Stimulated activated CD8-positive, alpha-beta memory T cell treated with anti-CD3 and anti-CD28 coated beads, Interleukin-7, amount 100 ng/mL, for 4 hours (primary cell): ENCODE measurements around the gene COLEC12.

Experiments
- DNase-seq, 2 donors: peaks; one replicate each; pipeline ENCODE4 v3.0.0-alpha.2; 2020; ENCODE audit warnings: low read depth in 2 of 2

The COLEC12 gene

DNA sequence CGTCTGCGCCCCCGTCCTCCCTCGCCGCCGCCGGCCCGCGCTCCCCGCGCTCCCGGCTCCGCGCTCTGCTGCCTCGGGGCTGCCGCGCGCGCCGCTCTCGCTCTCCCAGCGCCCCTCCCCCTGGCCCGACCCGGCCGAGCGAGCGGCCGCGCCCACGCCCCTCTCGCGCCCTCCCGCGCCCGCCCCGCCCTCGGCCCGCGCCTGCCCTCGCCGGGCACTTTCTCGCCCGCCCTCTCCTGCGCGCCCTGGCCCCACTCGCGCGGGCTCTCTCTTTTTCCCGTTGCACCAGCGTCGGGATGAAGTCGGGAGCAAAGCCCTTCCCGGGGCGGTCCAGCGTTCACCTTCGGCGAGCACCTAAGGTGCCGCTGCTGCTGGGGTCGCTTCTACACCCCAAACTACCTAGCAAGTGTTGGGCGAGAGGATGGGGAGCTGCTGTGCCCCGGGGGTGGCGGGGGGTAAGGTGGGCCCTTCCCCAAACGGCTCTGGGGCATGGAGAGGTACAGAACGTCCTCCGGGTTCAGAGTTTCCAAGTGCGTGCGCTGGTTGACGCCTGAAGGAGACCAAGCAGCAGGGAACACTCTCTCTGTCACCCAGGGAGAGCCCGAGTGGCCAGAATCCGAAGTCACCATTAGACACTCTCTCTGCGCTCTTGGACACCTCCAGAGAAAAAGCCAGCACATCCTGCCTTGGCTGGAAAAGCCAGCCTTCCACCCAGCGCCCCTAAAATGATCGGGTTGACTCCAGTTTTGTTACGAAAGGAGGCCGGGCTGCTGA lies at the start of gene COLEC12:
Gene COLEC12 (minus strand): TSS at position 70 of the 774 bp plus-strand sequence. CDS start 187 bp downstream, outside the sequence.
- DNase-seq, result no peak

DNA sequence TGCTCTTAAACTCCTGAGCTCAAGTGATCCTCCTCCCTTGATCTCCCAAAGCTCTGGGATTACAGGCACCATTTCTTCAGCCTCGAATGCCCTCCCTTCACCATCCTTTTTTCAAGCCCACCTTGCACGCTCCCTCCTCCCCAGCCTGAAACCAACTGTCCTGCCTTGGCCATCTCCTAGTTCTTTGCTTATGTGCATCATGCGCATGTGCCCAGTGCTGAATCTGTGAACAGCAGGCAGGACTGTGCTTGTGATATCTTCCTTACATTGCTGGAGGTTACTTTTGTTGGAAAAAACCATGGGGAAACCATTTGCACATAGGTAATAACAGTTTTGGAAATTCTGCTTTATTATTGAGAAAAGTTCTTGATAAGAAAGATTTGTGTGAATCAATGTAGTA lies 49.5 kb upstream of the COLEC12 start:
- no peak for DNase-seq

DNA sequence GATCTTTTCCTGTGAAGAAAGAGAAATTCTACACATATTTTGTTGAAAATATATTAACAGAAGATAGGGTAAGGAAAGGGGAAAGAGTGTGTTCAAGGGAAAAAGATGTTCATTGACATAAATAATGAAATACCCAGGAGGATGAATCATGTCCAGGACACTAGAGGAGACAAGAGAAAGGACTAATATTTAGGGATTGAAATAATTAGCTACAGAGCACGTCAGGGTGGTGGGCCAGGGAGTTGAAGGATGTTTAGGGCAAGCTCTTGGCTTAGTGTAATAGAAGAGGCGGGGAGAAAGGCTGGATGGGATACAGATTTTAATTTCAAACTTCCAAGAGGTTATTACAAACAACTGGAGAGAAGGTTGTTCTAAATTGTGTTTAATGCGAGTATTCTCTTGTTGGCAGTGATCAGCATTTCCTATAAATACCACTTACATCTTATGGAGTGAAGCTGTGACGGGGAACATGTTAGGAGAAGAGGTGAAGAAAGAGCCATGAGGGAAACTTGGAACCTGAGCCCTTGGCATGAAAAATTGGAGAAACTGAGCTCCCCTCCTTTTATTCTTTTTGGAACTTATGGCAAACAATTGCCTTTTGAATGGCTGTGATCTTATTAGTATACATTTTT lies 43.1 kb upstream of the COLEC12 start:
- DNase-seq, result no peak

DNA sequence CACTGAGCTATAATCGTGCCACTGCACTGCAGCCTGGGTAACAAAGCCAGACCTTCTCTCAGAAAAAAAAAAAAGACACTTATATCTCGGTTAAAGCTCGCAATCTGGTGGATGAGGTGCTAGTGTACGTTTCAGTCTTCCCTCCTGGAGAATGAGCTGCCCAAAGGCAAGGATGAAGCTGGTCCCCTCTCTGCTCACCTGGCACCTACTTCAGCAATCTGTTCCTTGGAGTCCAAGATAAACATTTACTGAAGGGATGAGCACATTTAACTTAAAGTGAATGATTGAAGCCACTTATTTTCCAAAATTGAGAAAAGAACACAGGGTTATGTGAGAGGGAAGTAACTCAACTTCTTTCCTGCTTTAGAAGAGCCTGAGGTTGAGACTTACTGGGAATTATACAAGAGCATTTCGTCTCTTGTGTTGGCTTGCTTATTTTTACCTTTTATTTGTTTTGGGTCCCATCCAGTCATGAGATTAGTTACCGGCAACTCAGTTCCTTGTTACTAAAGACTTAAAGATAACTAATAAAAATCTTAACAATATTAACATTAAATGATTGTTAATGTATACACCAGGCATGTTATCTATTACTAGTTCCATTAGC lies 33.6 kb upstream of the COLEC12 start:
- DNase-seq, result no peak

DNA sequence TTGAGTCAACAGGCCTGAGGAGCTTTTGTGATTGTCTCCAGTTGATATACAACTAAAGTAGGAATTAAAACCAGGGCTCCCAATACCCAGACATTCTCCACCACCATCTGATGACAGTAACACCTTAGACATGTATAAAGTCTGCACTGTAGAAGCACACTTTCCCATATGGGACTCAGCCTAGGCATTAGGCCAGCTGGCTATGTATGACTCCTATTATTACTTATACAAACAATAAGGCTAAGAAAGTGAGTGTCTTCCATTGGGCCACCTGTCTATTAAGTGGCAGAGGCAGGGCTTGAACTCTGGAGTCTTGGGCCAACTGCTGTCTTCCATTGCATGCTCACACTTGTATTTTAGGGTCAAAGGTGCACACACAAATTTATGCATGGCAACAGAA lies 32.1 kb upstream of the COLEC12 start:
- no peak for DNase-seq

DNA sequence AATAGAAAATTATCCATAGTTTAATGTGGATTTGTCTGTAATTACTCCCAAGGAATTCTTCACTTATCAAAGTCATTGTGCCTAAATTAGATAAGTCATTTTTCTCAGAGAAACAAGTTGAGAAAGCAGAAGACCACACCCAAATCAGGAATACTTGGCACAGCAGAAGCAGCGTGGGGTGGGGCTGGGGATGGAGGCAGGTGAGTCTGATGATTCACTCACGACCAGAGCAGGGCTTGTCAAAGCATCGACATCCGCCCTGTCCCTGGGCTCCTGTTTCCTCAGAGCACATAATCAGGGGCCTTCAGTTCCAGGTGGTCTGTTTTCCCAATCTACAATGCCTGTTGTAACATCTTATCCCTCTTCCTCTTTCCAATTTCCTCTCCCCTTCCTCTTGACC lies 31.5 kb upstream of the COLEC12 start:
- DNase-seq, result no peak

DNA sequence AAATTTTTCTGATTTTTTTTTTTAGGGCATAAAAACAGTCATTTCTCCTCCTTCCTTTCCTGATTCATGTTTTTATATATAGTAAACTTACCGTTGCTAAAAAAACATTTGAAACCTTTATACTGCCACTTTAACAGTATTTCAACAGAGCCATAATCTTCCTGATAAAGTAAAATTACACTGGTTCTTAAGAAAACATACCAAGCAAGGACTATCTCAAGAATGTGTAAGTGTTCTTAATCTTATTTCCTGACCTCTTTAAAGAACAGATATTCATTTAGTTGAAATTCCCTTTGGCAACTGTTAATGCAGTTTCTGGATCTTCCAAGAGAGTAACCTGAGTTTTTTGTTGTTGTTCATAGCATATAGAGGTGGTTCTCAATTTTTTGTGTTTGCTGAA lies 26.6 kb upstream of the COLEC12 start:
- DNase-seq, result no peak

DNA sequence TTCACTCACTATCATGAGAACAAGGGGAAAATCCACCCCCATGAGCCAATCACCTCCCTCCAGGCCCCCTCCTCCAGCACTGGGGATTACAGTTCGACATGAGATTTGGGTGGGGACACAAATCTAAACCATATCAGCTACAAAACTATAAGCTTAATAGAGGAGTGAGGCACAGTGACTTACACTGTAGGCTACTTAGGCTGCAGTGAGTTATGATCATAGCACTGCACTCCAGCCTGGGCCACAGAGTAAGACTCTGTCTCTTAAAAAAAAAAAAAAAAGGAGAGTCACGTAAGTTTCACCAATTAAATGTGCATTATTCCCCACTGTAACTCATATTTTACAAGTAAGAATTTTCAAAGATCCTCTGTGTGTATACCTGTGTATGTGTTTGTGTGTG lies 26.2 kb upstream of the COLEC12 start:
- no peak for DNase-seq

DNA sequence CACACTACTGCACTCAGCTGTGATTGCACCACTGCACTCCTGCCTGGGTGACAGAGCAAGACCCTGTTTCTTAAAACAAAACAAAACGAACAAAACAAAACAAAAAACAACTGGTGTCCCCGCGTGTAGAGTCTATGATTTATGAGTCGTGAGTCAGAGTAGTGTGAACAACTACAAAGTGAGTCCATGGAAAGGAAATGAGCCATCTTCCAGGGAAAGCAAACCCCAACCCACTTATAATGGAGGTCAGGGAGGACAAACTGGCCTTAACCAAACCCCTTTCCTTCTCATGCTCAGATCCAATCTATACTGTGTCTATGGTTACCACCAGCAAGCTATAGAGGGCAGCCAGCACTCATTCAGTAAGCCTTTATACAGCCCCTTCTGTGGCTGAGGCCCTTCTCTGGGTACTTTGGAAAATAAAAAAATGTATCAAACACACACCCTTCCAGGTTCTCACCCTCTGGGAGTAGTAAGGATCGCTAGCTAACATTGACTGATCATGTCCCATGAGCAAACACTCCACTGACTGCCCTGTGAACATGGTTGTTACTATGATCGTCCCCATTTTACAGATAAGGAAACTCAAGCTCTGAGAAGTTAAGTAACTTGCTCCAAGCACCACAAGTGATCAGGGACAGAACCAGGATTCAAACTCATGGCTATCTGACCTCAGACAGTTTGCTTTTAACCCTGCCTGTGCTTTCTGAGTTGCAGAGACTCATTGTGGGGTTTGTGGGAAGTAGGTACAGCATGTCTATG lies 24.7 kb upstream of the COLEC12 start:
- DNase-seq, result no peak

DNA sequence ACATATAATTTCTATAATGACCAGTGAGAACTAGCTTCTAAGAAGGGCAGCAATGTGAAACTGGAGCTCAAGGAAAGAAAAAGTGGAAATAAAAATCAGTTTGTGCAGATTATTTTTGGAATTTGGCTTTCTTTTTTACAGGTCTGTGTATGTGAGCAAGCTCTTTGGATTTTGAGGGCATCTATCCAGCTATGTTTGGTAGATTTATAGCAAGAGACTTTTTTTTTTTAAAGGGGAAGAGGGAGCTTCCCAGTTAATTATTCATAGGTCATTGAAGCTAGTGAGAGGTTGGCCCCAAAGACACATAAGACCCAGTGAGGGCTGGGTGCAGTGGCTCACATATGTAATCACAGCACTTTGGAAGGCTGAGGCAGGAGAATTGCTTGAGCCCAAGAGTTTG lies 24.0 kb upstream of the COLEC12 start:
- no peak for DNase-seq

DNA sequence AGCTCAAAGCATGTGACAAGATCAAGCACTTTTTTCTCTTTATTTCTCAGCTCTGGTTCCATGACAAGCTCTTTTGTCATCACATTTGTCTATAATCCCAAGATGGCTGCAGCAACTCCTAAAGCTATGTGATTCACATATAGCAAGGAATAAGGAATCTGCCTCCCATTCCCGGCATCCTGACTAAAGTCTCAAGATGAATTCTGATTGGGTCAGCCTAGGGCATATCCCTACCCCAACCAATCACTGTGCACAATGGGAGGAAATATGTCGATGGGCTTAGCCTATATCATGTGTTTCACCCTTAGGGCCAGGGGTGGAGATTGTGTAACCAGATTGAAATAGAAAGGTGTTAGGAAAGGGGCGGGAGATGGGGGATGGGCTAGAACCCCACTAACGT lies 23.1 kb upstream of the COLEC12 start:
- DNase-seq, result no peak

DNA sequence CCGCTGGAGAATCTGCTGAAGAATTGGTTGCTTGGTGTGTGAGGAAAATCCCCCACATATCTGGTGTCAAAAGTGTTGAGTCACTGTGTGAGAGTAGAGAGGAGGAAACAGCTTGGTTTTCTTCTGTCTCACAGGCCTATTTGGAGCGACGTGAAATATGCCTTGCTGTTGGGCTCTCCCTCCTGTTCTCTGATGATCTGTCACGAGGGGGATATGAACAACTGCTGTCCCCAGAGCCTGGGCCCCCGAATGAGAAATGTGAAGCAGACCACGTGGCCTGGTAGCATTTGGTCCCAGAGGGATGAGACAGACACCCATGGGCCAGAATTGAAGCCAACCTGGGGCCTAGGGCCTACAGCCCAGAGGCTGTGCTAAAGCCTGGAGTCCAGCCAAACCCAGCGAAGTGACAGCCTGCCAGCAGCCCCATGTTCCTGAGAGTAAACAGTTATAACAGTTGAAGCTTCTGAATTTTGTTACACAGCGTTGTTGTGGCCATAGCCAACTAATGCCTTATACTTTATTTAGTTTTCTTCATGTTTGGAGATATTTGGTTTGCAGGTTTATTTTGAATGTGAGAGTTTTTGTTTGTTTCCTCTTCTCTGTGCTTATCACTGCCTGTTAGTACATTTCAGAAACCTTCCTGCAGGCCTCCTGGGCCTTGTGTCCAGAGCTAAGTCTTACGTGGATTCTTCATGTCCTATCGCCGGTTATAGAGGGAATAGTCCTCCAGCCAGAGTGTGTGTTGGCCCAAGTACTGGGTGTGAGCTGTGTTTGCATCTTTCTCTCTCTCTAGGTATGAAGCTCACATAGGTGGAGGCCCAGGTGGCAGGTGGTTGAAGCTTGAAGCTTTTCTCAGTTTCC lies 18.7 kb upstream of the COLEC12 start:
- no peak for DNase-seq

DNA sequence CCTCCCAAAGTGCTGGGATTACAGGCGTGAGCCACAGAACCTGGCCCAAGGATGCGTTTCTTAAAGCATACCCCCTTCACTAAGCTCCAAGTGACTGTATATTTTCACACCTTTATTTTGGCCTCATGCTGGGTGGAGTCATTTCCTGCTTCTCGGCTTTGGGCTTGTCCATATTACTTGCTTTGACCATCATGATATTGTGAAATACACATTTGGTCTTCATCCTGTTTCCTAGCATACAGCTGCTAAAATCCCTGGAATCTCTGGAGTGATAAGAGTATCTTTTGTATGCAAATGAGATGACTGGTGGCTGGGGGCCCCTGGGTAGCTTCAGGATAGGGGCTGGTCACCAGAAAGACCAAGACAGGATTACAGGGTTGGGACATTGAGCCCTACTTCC lies 17.6 kb upstream of the COLEC12 start:
- DNase-seq, result no peak

DNA sequence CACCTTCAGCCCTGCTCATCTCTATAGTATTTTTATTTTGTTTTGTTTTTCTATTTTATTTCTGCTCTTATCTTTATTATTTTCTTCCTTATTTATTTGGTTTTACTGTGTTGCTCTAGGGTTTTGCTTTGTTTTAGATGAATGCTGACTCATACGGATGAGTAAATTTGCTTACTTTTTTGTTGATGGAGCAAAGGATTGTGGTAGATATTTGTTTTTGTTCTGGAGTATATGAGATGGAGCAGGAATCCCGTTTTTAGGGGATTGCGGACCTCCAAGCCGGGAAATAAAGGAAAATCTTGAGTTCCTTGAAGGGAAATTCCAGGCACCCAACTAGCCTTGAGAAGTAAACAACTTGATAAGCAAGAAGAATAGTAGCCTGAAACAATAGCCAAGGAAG lies 15.3 kb upstream of the COLEC12 start:
- no peak for DNase-seq

DNA sequence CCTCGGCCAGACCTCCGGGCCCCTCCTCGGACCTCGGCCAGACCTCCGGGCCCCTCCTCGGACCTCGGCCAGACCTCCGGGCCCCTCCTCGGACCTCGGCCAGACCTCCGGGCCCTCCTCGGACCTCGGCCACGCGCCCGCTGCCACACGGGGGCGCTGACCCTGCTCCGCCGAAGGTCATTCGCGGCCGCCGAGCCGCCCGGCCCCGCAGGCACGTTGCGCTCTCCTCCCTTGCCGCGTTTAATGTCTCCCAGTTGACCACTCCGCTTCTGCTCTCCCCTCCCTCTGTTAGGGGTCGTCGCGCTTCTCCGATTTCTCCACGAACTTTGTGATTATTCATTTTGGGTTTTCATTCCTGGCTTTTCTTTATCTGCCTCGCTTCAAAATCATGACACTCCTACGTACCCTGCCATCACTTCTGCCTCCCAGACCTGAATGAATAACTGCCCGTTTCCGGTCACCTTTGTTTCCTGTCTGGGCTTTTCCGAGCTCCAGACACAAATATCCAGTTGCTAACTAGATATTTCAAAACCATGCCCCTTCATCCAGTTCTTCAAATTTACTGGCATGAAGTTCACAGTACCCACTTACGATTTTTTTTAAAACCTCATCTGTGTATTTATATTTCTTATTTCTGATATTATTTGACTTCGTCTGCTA lies 14.8 kb upstream of the COLEC12 start:
- DNase-seq, result no peak

DNA sequence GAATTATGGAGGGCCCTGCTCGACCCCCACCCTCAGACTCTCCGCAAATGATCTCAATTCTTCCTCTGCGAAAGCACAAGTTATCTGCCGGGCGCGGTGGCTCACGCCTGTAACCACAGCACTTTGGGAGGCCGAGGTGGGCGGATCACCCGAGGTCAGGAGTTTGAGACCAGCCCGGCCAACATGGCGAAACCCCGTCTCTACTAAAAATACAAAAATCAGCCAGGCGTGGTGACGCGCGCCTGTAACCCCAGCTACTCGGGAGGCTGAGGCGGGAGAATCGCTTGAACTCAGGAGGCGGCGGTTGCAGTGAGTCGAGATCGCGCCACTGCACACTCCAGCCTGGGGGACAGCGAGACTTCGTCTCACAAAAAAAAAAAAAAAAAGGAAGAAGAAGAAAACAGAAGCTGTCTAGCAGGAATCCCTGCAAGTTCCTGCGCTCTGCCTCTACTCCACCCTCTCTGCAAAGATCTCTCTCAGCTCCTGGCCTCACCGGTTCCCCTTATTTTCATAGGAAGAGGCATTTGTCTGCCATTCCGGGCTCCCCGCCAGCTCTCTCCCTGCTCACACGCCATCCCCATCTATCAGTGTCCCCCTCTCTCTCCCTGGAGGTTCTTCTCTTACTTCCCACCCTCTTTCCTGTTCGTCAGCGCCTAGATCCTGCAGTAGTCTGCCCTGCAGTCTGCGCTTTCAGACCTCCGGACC lies 13.5 kb upstream of the COLEC12 start:
- no peak for DNase-seq

DNA sequence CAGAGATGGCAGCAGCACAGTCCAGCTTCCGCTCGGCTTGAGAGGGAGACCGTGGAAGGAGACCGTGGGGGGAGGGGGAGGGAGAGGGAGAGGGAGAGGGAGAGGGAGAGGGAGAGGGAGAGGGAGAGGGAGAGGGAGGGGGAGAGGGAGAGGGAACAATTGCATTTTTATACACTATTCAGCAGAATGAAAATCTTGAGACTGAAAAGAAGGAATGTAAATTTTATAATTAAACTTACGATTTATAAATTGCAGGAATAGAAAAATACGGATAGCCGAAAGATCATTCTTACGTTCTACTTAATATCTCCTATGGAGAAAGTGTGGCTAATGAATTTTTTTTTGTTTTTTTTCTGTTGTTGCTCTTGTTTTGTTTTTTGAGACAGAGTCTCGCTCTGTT lies 12.5 kb upstream of the COLEC12 start:
- no peak for DNase-seq

DNA sequence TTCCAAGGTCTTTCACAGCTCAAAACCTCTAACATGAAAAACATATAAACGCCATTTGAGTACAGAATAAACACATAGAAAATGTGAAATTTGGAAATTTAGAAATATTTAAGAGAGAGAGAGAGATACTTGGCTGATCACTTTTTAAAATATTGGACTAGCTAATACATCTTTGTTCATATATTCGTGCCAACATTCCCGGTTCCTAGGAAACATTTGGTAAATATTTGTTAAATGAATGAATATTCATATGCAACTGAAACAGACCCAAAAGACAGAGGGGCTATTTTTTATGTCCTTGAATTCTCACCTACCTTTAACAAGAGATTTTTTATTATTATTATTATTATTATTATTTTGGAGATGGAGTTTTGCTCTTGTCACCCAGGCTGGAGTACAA lies 8.3 kb upstream of the COLEC12 start:
- DNase-seq, result no peak

DNA sequence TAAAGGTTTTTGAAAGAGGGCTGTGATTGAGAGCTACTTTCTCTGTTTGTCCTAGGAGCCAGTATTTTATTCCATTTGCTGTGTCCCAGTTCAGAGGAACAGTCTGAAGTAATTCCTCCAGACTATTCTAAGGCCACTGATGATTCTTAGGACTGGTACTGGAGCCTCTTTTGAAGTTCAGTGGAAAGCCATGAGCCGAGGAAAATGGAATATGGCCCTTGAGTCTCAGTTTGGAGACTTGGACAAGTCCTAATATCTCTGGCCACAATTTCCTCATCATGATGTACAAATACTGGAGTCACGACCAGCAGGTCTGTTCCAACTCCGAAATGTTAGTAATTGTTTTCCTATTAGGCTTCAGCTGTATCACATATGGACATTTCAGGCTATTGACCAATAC lies 7.1 kb upstream of the COLEC12 start:
- DNase-seq, result no peak

DNA sequence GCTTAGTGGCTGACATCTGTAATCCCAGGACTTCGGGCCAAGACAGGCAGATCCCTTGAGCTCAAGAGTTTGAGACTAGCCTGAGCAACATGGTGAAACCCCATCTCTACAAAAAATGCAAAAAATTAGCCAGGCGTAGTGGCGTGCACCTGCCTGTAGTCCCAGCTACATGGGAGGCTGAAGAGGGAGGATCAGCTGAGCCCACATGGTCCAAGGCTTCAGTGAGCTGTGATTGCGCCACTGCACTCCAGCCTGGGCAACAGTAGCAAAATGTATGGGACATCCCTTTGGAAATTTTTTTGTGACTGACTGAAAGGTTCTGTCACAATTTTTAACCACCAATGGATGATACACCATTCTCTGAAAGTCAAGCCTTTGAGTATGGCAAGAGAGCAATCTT lies 6.3 kb upstream of the COLEC12 start:
- DNase-seq, result no peak
